Fibroblast of lung (primary cell): ENCODE data around the gene TOMT. TPM values are rescaled to one million over a fixed set of nuclear protein-coding genes. Genes with fewer than 3 reads are reported as not detected.
A peak's percentile ranks its signal among the peaks of the same experiment; 100 is the strongest.

Experiments
- DNase-seq, 2 donors: peaks; one replicate each; pipeline versions ENCODE4 v3.0.0 to v3.0.0-alpha.2; 2010; ENCODE audit warnings: low read depth in 2 of 2
- H2AFZ ChIP-seq: 2 replicates; pipeline ENCODE4 v1.5.1; 2012; ENCODE audit warnings: low read length, control low read depth, inconsistent platforms
- H3K27ac ChIP-seq: 2 replicates; pipeline ENCODE4 v1.5.1; 2011; ENCODE audit warnings: low read length, control low read depth; ENCODE audit not compliant: insufficient read depth
- H3K27me3 ChIP-seq: 2 replicates; pipeline ENCODE4 v1.5.1; 2011; ENCODE audit warnings: mild to moderate bottlenecking, low read length; ENCODE audit not compliant: control insufficient read depth, insufficient read depth
- H3K36me3 ChIP-seq: 2 replicates; pipeline ENCODE4 v1.5.1; 2011; ENCODE audit warnings: low read length; ENCODE audit not compliant: control insufficient read depth, insufficient read depth
- H3K4me1 ChIP-seq: 2 replicates; pipeline ENCODE4 v1.5.1; 2011; ENCODE audit warnings: low read length; ENCODE audit not compliant: control insufficient read depth, insufficient read depth; ENCODE audit errors: extremely low read depth
- H3K4me2 ChIP-seq: 2 replicates; pipeline ENCODE4 v1.5.1; 2011; ENCODE audit warnings: low read length, control low read depth; ENCODE audit not compliant: insufficient read depth; ENCODE audit errors: extremely low read depth
- H3K4me3 ChIP-seq, 4 experiments: fragments of 200-600 bp in 1 of 4; sonication (generic) in 1 of 4; replicated peaks in 1 of 4; 2 replicates each; pipeline ENCODE4 v1.5.1; 2011 to 2016; ENCODE audit warnings: low read length in 4 of 4, low read depth in 3 of 4, mild to moderate bottlenecking in 3 of 4, control low read depth in 2 of 4, inconsistent platforms in 1 of 4, mixed read lengths in 1 of 4; ENCODE audit not compliant: insufficient read depth in 1 of 4; ENCODE audit errors: control extremely low read depth in 1 of 4
- H3K79me2 ChIP-seq: 2 replicates; pipeline ENCODE4 v1.5.1; 2012; ENCODE audit warnings: mild to moderate bottlenecking, low read length, inconsistent platforms; ENCODE audit not compliant: control insufficient read depth, insufficient read depth
- H3K9ac ChIP-seq: 2 replicates; pipeline ENCODE4 v1.5.1; 2011; ENCODE audit warnings: mild to moderate bottlenecking, low read length, control low read depth; ENCODE audit not compliant: insufficient read depth
- H3K9me3 ChIP-seq: 2 replicates; pipeline ENCODE4 v1.5.1; 2012; ENCODE audit warnings: low read depth, low read length; ENCODE audit not compliant: control insufficient read depth, insufficient read depth
- H4K20me1 ChIP-seq: 2 replicates; pipeline ENCODE4 v1.5.1; 2011; ENCODE audit warnings: low read length; ENCODE audit not compliant: control insufficient read depth, insufficient read depth; ENCODE audit errors: extremely low read depth
- CTCF ChIP-seq, 2 donors: IDR thresholded peaks in 1 of 2; conservative IDR thresholded peaks in 1 of 2; 1 replicate in 1 of 2; 2 replicates in 1 of 2; pipeline ENCODE4 v1.5.1; 2011 to 2012; ENCODE audit warnings: low read length in 2 of 2, control low read depth in 1 of 2, inconsistent platforms in 1 of 2, low read depth in 1 of 2, mild to moderate bottlenecking in 1 of 2
- EZH2 ChIP-seq: IDR thresholded peaks from 2 replicates; pipeline ENCODE4 v1.5.1; 2012; ENCODE audit warnings: low read length, control low read depth, mild to moderate bottlenecking; ENCODE audit errors: missing control alignments
- polyA plus RNA-seq, 2 donors: library from polyadenylated mRNA; depleted of rRNA in 1 of 2; stranded (reverse) in 1 of 2; unstranded in 1 of 2; fragments of >200 nt; gene quantifications; 2 replicates each; pipeline ENCODE4 v1.2.1, GENCODE V29; 2011 to 2012; ENCODE audit warnings: missing spikeins in 1 of 2
- total RNA-seq: library from RNA; depleted of rRNA; stranded (reverse); fragments of >200 nt; gene quantifications from 2 replicates; pipeline ENCODE4 v1.2.1, GENCODE V29; 2014

The TOMT gene
- total and polyA plus RNA-seq, 2 donors (not counting 1 experiment from before 2014, with no cell fraction given) = not detected

GRCh38 chr11:72111300-72112142, 5.8 kb downstream of the TOMT start:
- Histone ChIP-seq H3K4me1 (peaks cover 8% of the 10 kb centered on the region), H3K27me3 (no peaks in the 10 kb centered on the region), H4K20me1 (no peaks in the 10 kb centered on the region), H3K27ac (peak overlapping the region; percentile 97), H3K4me2 (peak overlapping the region; percentile 83), H2AFZ (peak overlapping the region; percentile 24), H3K9ac (peak overlapping the region; percentile 56), H3K79me2 (no peaks in the 10 kb centered on the region), H3K9me3 (no peaks in the 10 kb centered on the region), H3K36me3 (no peaks in the 10 kb centered on the region), H3K4me3 (peak overlapping the region; percentile 35 to 82 (median 59))
- DNase-seq = no peak
- TF ChIP-seq EZH2 = no peak
- no peak for TF ChIP-seq CTCF (conservative IDR thresholded peaks at IDR 0.05 in 1 of 2, IDR thresholded peaks at IDR 0.05 in 1 of 2; ENCODE audit: low read depth in 1 of 2, low read length in 2 of 2)

- TF ChIP-seq CTCF (conservative IDR thresholded peaks at IDR 0.05 in 1 of 2, IDR thresholded peaks at IDR 0.05 in 1 of 2; ENCODE audit: low read depth in 1 of 2, low read length in 2 of 2) (no peak), EZH2 (no peak)
- H3K36me3 ChIP-seq = no peaks in the 10 kb centered on the region
- peak within 1 kb of the TSS; percentile 88 for H2AFZ ChIP-seq
- no peaks in the 10 kb centered on the region for H3K9me3 ChIP-seq
- H3K27me3 ChIP-seq = no peaks in the 10 kb centered on the region
- H3K4me2 ChIP-seq = peak within 1 kb of the TSS; percentile 94
- H3K79me2 ChIP-seq = no peaks in the 10 kb centered on the region
- peak within 1 kb of the TSS; percentile 93 for H3K9ac ChIP-seq
- H3K4me3 ChIP-seq = peak within 1 kb of the TSS; percentile 62 to 82 (median 66)
- peaks cover 8% of the 10 kb centered on the region for H3K4me1 ChIP-seq
- H4K20me1 ChIP-seq = no peaks in the 10 kb centered on the region
- peak within 1 kb of the TSS; percentile 97 for H3K27ac ChIP-seq
- DNase-seq = peak; percentile 99 to 100
Measured at GRCh38 chr11:72112143-72112977, 6.6 kb downstream of the TOMT start, which contains the start of gene ANAPC15. ANAPC15 (minus strand) TSS chr11:72112695; CDS start chr11:72111276, 1,419 bp downstream.
